Measurements from ENCODE around the gene ZNF524. TPM values are rescaled to one million over a fixed set of nuclear protein-coding genes. Genes with fewer than 3 reads are reported as not detected.
A peak's percentile ranks its signal among the peaks of the same experiment; 100 is the strongest.

The ZNF524 gene
- total RNA-seq, 4 donors from 2014 or later, result 20.3 to 33.5 (median 26.4) TPM

GRCh38 chr19:55642153-55643002, 42.3 kb downstream of the ZNF524 start:
- WGBS, 2 donors (ENCODE audit: low coverage in 1 of 2), result 0 to 1% methylated on average over 14 to 15 of the region's 65 CpGs

DNA sequence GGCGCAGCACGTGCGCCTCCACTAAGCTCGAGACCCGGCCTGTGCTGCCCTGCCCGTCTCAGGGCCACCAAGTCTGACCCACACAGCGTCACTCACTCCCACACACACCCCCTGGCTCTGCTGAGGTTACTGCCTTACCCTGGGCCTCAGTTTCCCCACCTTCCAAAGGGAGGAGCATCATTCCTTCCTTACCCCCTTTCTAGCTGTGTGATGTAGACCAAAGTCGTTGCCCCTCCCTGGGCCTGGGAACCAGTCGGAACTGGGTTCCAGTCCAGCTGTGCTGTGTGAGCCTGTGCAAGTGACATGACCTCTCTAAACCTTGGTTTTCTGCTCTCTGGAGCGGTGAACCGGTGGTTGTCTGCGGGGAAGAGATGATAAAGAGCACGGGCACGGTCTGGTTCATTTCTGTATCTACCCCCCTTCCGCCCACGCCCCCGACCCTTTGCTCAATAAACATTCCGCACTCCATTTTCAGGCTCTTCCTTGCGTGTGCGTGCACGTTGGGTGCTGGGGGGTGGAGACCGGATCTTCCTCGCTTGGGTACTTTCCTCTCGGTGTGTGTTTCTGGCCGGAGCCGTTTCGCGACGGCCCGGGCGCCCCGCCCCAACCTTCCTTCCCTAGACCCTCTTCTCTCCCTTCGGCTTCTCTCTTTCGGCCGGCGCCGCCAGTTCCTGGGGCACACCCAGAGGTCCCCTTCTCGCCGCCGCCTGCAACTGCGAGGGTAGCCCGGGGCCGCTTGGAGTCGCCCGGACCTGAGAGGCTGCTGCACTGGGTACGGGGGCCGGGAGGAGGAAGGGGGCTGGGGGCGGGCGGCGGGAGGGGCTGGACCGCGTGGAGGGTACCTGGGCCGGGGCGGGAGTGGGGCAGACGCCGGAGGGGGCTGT, 43.2 kb downstream of the ZNF524 start, which contains the start of gene ZNF581:
Gene ZNF581, plus strand, starts transcription at position 647 of the 884 bp plus-strand sequence. CDS start 923 bp downstream, outside the sequence.
- ATAC-seq, result peak; percentile 61
- Histone ChIP-seq H3K4me3 (peak within 1 kb of the TSS; percentile 89 to 95), H3K27me3 (no peaks in the 10 kb centered on the region), H3K27ac (peak within 1 kb of the TSS; percentile 70 to 96 (median 93)), H3K4me1 (peaks cover 3 to 94% (median 50%) of the 10 kb centered on the region in 3 donors), H3K9me3 (no peaks in the 10 kb centered on the region), H3K36me3 (peaks cover 0 to 19% of the 10 kb centered on the region in 2 donors)
- TF ChIP-seq, protein P1, sequence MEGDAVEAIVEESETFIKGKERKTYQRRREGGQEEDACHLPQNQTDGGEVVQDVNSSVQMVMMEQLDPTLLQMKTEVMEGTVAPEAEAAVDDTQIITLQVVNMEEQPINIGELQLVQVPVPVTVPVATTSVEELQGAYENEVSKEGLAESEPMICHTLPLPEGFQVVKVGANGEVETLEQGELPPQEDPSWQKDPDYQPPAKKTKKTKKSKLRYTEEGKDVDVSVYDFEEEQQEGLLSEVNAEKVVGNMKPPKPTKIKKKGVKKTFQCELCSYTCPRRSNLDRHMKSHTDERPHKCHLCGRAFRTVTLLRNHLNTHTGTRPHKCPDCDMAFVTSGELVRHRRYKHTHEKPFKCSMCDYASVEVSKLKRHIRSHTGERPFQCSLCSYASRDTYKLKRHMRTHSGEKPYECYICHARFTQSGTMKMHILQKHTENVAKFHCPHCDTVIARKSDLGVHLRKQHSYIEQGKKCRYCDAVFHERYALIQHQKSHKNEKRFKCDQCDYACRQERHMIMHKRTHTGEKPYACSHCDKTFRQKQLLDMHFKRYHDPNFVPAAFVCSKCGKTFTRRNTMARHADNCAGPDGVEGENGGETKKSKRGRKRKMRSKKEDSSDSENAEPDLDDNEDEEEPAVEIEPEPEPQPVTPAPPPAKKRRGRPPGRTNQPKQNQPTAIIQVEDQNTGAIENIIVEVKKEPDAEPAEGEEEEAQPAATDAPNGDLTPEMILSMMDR (IDR thresholded peaks at IDR 0.05), result no peak
- TF ChIP-seq POLR2A (IDR thresholded peaks at IDR 0.05) (peak in 1 of 2 donors; percentile 11), POLR2AphosphoS5 (IDR thresholded peaks at IDR 0.05) (peak; percentile 67), EP300 (IDR thresholded peaks at IDR 0.05) (no peak)
- WGBS, 2 donors (ENCODE audit: low coverage in 1 of 2), result 0 to 2% methylated on average over 10 to 15 of the region's 56 CpGs

More at GRCh38 chr19:55642153-55643002, 42.3 kb downstream of the ZNF524 start:
- peaks cover 3 to 94% (median 54%) of the 10 kb centered on the region in 3 donors for H3K4me1 ChIP-seq
- H3K27me3 ChIP-seq, result no peaks in the 10 kb centered on the region
- peak; percentile 1 for ATAC-seq
- no peaks in the 10 kb centered on the region for H3K9me3 ChIP-seq
- H3K27ac ChIP-seq, result peak overlapping the region; percentile 16 to 96 (median 93)
- TF ChIP-seq POLR2AphosphoS5 (IDR thresholded peaks at IDR 0.05), result peak; percentile 5
- no peak for TF ChIP-seq EP300 (IDR thresholded peaks at IDR 0.05)
- peak in 1 of 2 donors; percentile 6 for TF ChIP-seq POLR2A (IDR thresholded peaks at IDR 0.05)
- peak overlapping the region; percentile 89 to 95 for H3K4me3 ChIP-seq
- H3K36me3 ChIP-seq, result peaks cover 0 to 19% of the 10 kb centered on the region in 2 donors

DNA sequence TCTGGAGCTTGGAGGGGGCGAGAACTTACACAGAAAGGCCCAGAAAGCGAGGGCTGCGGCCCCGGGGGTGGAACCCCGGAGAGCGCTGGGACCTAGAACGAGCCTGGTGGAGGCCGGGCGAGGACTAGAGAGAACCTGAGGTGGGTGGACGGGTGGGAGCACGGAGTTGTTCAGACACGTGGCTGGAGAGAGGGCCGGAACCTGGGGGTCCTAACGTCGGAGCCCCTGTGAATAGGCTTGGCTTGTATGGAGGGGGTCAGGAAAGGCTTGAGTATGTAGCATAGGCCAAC, 43.7 kb downstream of the ZNF524 start:
- H3K4me3 ChIP-seq, result peak overlapping the region; percentile 89 to 95
- no peak for TF ChIP-seq POLR2AphosphoS5 (IDR thresholded peaks at IDR 0.05)
- no peak for TF ChIP-seq EP300 (IDR thresholded peaks at IDR 0.05)
- TF ChIP-seq, protein P1 (IDR thresholded peaks at IDR 0.05), result no peak
- TF ChIP-seq POLR2A (IDR thresholded peaks at IDR 0.05), result no peak
- peak overlapping the region; percentile 70 to 96 (median 93) for H3K27ac ChIP-seq
- WGBS, 2 donors (ENCODE audit: low coverage in 1 of 2), result 0% methylated on average over 11 of the region's 15 CpGs; no CpG with 5 or more reads in 1 of the 2 donors
- no peaks in the 10 kb centered on the region for H3K9me3 ChIP-seq
- peaks cover 3 to 94% (median 53%) of the 10 kb centered on the region in 3 donors for H3K4me1 ChIP-seq
- H3K27me3 ChIP-seq, result no peaks in the 10 kb centered on the region
- H3K36me3 ChIP-seq, result peaks cover 0 to 19% of the 10 kb centered on the region in 2 donors
- ATAC-seq, result no peak

DNA sequence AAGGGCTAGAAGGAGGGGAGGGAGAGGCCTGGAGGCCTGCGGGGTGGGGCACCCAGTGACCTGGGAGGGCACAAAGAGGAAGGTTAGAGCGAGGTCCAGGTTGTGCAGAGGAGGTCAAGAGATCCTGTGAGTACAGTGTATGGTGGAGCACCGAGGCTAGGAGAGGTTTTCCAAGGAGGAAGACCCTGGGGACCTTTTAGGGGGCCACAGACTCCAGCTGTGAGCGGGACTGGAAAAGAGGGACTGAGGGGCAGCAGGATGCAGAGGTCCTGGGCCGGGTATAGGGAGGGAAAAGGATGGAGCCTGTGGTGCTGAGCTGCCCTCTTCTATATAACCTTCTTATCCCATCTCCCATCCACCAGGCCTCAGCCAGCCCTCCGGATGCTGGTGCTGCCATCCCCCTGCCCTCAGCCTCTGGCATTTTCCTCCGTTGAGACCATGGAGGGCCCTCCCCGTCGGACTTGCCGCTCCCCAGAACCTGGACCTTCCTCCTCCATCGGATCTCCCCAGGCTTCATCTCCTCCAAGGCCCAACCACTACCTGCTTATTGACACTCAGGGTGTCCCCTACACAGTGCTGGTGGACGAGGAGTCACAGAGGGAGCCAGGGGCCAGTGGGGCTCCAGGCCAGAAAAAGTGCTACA, 44.2 kb downstream of the ZNF524 start:
- H3K4me1 ChIP-seq, result peaks cover 3 to 94% (median 53%) of the 10 kb centered on the region in 3 donors
- no peaks in the 10 kb centered on the region for H3K27me3 ChIP-seq
- peaks cover 0 to 19% of the 10 kb centered on the region in 2 donors for H3K36me3 ChIP-seq
- H3K4me3 ChIP-seq, result peak overlapping the region; percentile 89 to 95
- no peaks in the 10 kb centered on the region for H3K9me3 ChIP-seq
- 0 to 21% methylated on average over 3 to 5 of the region's 12 CpGs for WGBS, 2 donors (ENCODE audit: low coverage in 1 of 2)
- ATAC-seq, result no peak
- H3K27ac ChIP-seq, result peak overlapping the region in 3 of 4 donors; percentile 90 to 96 (median 96)
- TF ChIP-seq EP300 (IDR thresholded peaks at IDR 0.05), result no peak
- TF ChIP-seq, protein P1 (IDR thresholded peaks at IDR 0.05), result no peak
